ENCODE data around the gene NIT1. TPM values are rescaled to one million over a fixed set of nuclear protein-coding genes. Genes with fewer than 3 reads are reported as not detected.
A peak's percentile ranks its signal among the peaks of the same experiment; 100 is the strongest.

The NIT1 gene
- total and polyA plus RNA-seq, 2 of the 13 experiments (the other 11 are each of a cell fraction or from before 2014, with no cell fraction given) = 22.7 to 31.0 TPM

- Histone ChIP-seq H3K79me2 (ENCODE audit: insufficient read depth, low read length) (peaks cover 5% of the 10 kb centered on the region), H3K9me3 (ENCODE audit: low read length) (no peaks in the 10 kb centered on the region), H2AFZ (ENCODE audit: low read length) (no peak overlapping the region), H3K4me3 (replicated peaks in 1 of 3; ENCODE audit: insufficient read depth in 1 of 3, low read depth in 2 of 3, low read length in 3 of 3) (peak overlapping the region; percentile 54 to 88 (median 55); a peak in 4 of 6 replicates), H3K27ac (ENCODE audit: extremely low read length, insufficient read depth, low read length) (peak overlapping the region; percentile 62), H3K9ac (ENCODE audit: insufficient read depth, low read depth, low read length) (peak overlapping the region; percentile 80; the same call in 1 of the 2 replicates), H3K4me1 (ENCODE audit: insufficient read depth, low read length) (peaks cover 34% of the 10 kb centered on the region), H4K20me1 (ENCODE audit: insufficient read depth, low read length) (no peaks in the 10 kb centered on the region), H3K4me2 (ENCODE audit: low read depth, low read length) (peak overlapping the region; percentile 84), H3K27me3 (ENCODE audit: control insufficient read depth in 1 of 2, insufficient read depth in 2 of 2, low read length in 2 of 2) (no peaks in the 10 kb centered on the region), H3K36me3 (replicated peaks in 1 of 2; ENCODE audit: control insufficient read depth in 1 of 2, insufficient read depth in 2 of 2, low read length in 2 of 2) (peaks cover 12 to 34% of the 10 kb centered on the region in 2 experiments; a peak in 4 of 5 replicates)
- intact Hi-C loops (cut with micrococcal nuclease; ENCODE audit: unreplicated experiment) = no loop called here
- ATAC-seq (no peak), FAIRE-seq (no peak), DNase-seq (ENCODE audit: low spot score) (no peak)
- 72% methylated on average over 13 of the region's 14 CpGs for whole genome bisulfite sequencing (ENCODE audit: low lambda C conversion rate)
- in situ Hi-C loops (cut with HindIII; ENCODE audit: extremely low pct_ligation_motif_present, low pct_unique_long_range_greater_than_20kb) = no loop called here
- ChIA-PET POLR2A (interaction anchor here (0.9 to 2.9 kb wide), 12 partner anchors 11 to 222 kb away, joined by 3 to 30 read pairs (median 6); partner anchors contain the start of genes APOA2, B4GALT3, DEDD and NDUFS2), CTCF (ENCODE audit: low intra/inter-chr PET ratio, low total read pairs) (no interaction called here)
- no TSS peak for BruUV-seq (replicated peaks)
- TF ChIP-seq ATRX (CRISPR knock-in tag; IDR thresholded peaks at IDR 0.05; ENCODE audit: borderline replicate concordance) (no peak), ZNF567 (CRISPR knock-in tag; IDR thresholded peaks at IDR 0.05; ENCODE audit: borderline replicate concordance) (no peak), ELK4 (CRISPR knock-in tag; IDR thresholded peaks at IDR 0.05; ENCODE audit: borderline replicate concordance) (no peak), ZNF432 (CRISPR knock-in tag; IDR thresholded peaks at IDR 0.05; ENCODE audit: borderline replicate concordance) (no peak), SNAPC4 (CRISPR knock-in tag; IDR thresholded peaks at IDR 0.05) (no peak), HHEX (CRISPR knock-in tag; IDR thresholded peaks at IDR 0.05) (no peak), IRF2 (CRISPR knock-in tag; IDR thresholded peaks at IDR 0.05) (no peak), ZBTB14 (CRISPR knock-in tag; IDR thresholded peaks at IDR 0.05) (no peak), ZFP91 (CRISPR knock-in tag; IDR thresholded peaks at IDR 0.05; ENCODE audit: borderline replicate concordance) (no peak)
These were observed 47.2 kb downstream of the NIT1 start for GRCh38 chr1:161164901-161165610.
